PC-3 (cell line): ENCODE results near the gene IFT43.

Experiments used
- EZH2 ChIP-seq: fragments of 300-600 bp; sonication (generic); IDR thresholded peaks from one replicate; pipeline ENCODE4 v1.6.1; 2017; ENCODE audit warnings: antibody characterized with exemption, mild to moderate bottlenecking, low read length; ENCODE audit not compliant: unreplicated experiment
- EZH2phosphoT487 ChIP-seq: fragments of 300-600 bp; sonication (generic); IDR thresholded peaks from 2 replicates; pipeline ENCODE4 v1.6.1; 2018; ENCODE audit warnings: mild to moderate bottlenecking, antibody characterized with exemption, low read length, borderline replicate concordance
- TF ChIP-seq, protein P1 (sequence below): fragments of 300-600 bp; sonication (generic); conservative IDR thresholded peaks from 2 replicates; pipeline ENCODE4 v1.5.1; 2017; ENCODE audit warnings: antibody characterized with exemption, low read depth, mild to moderate bottlenecking, low read length

DNA sequence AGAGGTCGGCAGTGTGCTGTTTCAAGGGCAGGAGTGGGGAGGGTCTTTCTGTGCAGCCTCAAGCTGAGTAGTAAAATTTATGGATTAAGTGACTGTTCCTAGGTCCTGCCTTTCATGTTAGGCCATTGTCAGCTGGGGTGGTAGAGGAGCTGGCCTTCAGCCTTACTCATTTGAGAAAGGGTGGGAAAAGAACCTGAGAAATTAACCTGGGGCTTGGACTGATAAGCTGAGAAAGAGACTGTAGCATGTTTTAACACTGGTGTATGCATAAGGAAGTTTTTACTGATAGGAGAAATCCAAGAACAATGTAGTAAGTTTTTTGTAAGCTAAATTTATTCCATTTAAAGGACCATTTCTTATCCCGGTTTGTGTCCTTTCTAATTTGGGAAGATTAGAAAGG lies 20.7 kb downstream of the IFT43 start:
- TF ChIP-seq EZH2 (no peak), EZH2phosphoT487 (no peak)
- TF ChIP-seq, protein P1, sequence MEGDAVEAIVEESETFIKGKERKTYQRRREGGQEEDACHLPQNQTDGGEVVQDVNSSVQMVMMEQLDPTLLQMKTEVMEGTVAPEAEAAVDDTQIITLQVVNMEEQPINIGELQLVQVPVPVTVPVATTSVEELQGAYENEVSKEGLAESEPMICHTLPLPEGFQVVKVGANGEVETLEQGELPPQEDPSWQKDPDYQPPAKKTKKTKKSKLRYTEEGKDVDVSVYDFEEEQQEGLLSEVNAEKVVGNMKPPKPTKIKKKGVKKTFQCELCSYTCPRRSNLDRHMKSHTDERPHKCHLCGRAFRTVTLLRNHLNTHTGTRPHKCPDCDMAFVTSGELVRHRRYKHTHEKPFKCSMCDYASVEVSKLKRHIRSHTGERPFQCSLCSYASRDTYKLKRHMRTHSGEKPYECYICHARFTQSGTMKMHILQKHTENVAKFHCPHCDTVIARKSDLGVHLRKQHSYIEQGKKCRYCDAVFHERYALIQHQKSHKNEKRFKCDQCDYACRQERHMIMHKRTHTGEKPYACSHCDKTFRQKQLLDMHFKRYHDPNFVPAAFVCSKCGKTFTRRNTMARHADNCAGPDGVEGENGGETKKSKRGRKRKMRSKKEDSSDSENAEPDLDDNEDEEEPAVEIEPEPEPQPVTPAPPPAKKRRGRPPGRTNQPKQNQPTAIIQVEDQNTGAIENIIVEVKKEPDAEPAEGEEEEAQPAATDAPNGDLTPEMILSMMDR: no peak
